ENCODE measurements around the gene PSMD1.

GRCh38 chr2:231169488-231169887 lies 112.8 kb downstream of the PSMD1 start:
- TF ChIP-seq CTCF (conservative IDR thresholded peaks at IDR 0.05; ENCODE audit: low read depth in 2 of 2): no peak
- no peak for TF ChIP-seq POLR2AphosphoS5 (IDR thresholded peaks at IDR 0.05; ENCODE audit: low read depth)
- no peak for TF ChIP-seq ZNF331 (CRISPR knock-in tag; IDR thresholded peaks at IDR 0.05; ENCODE audit: low read depth)
- TF ChIP-seq EZH2 (IDR thresholded peaks at IDR 0.05; ENCODE audit: low read depth, unreplicated experiment): no peak
- no peak for TF ChIP-seq ETS1 (IDR thresholded peaks at IDR 0.05)
- no peak for TF ChIP-seq CREB1 (CRISPR knock-in tag; IDR thresholded peaks at IDR 0.05; ENCODE audit: low read depth)
- TF ChIP-seq ZNF114 (CRISPR knock-in tag; IDR thresholded peaks at IDR 0.05): no peak
- TF ChIP-seq REST (IDR thresholded peaks at IDR 0.05; ENCODE audit: unreplicated experiment): no peak
- no peak for TF ChIP-seq NANOG (IDR thresholded peaks at IDR 0.05; ENCODE audit: borderline replicate concordance)
- no peak for TF ChIP-seq EZH2phosphoT487 (IDR thresholded peaks at IDR 0.05; ENCODE audit: unreplicated experiment)
- no peak for TF ChIP-seq STAT1 (IDR thresholded peaks at IDR 0.05; ENCODE audit: unreplicated experiment)
- no peak for TF ChIP-seq JUNB (IDR thresholded peaks at IDR 0.05; ENCODE audit: unreplicated experiment)

All from GM23338 (cell line).